A673 (cell line): Measurements from ENCODE around the gene MUSK.

Experiments used
- EZH2 ChIP-seq: fragments of 200-600 bp; sonication (generic); IDR thresholded peaks from 2 replicates; pipeline ENCODE4 v1.6.1; 2017; ENCODE audit warnings: borderline replicate concordance, low read depth, mild to moderate bottlenecking, mixed read lengths, antibody characterized with exemption, low read length; ENCODE audit not compliant: poor library complexity, severe bottlenecking
- TF ChIP-seq, protein P1 (sequence below): fragments of 300-800, 200-600 bp; sonication (generic); conservative IDR thresholded peaks from 2 replicates; pipeline ENCODE4 v1.5.1; 2017; ENCODE audit warnings: low read depth, mild to moderate bottlenecking, antibody characterized with exemption, low read length, moderate library complexity, mixed read lengths

DNA sequence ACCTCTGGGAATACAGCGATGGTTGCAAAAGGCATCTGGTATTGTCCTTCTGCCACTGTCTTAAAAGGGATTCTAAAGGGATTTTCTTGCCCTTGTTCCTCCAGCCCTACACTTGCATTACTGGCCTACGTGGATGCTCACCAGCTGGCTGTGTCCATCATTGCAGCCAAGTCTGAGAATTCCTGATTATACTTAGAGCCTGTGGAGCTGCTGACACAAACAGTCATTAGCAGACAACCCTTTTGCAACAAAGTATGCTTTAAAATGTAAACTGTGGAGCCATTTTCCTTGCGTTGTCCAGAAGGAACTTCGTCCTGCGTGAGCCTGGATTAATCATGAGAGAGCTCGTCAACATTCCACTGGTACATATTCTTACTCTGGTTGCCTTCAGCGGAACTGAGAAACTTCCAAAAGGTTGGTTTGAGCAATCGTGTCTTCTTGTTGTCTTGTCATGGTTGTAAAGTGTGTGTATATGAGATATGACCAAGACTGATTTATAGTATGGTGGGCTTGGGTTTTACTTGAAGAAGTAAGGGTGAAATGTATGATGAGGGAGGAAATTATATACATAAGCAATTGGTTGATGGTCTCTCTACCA is at the start of gene MUSK:
- TF ChIP-seq, protein P1, sequence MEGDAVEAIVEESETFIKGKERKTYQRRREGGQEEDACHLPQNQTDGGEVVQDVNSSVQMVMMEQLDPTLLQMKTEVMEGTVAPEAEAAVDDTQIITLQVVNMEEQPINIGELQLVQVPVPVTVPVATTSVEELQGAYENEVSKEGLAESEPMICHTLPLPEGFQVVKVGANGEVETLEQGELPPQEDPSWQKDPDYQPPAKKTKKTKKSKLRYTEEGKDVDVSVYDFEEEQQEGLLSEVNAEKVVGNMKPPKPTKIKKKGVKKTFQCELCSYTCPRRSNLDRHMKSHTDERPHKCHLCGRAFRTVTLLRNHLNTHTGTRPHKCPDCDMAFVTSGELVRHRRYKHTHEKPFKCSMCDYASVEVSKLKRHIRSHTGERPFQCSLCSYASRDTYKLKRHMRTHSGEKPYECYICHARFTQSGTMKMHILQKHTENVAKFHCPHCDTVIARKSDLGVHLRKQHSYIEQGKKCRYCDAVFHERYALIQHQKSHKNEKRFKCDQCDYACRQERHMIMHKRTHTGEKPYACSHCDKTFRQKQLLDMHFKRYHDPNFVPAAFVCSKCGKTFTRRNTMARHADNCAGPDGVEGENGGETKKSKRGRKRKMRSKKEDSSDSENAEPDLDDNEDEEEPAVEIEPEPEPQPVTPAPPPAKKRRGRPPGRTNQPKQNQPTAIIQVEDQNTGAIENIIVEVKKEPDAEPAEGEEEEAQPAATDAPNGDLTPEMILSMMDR, result no peak
- TF ChIP-seq EZH2, result no peak
